K562 (cell line): Measurements from ENCODE around the gene PRICKLE3. TPM values are rescaled to one million over a fixed set of nuclear protein-coding genes. Genes with fewer than 3 reads are reported as not detected.

Source experiments
- AFF4 ChIP-seq: sonication (generic); formaldehyde crosslinking; IDR thresholded peaks from 2 replicates; pipeline ENCODE4 v1.8.0; 2023; ENCODE audit warnings: mild to moderate bottlenecking, missing genetic modification reagents
- ATF2 ChIP-seq: sonication (generic); formaldehyde crosslinking; IDR thresholded peaks from 2 replicates; pipeline ENCODE4 v1.8.1; 2022; ENCODE audit warnings: missing genetic modification reagents
- CBFA2T3 ChIP-seq: fragments of 450-650 bp; IDR thresholded peaks from 2 replicates; pipeline ENCODE4 v1.6.1; 2017
- CC2D1A ChIP-seq: fragments of 450-650 bp; IDR thresholded peaks from 2 replicates; pipeline ENCODE4 v1.6.1; 2017; ENCODE audit warnings: mild to moderate bottlenecking
- HDAC3 ChIP-seq: fragments of 450-650 bp; IDR thresholded peaks from 2 replicates; pipeline ENCODE4 v1.6.1; 2018; ENCODE audit warnings: borderline replicate concordance, mild to moderate bottlenecking, moderate library complexity; ENCODE audit not compliant: partially characterized antibody
- ILK ChIP-seq: fragments of 450-650 bp; IDR thresholded peaks from 2 replicates; pipeline ENCODE4 v1.6.1; 2016; ENCODE audit warnings: missing genetic modification characterization, low read depth, mild to moderate bottlenecking, missing compliant biosample characterization, moderate library complexity, borderline replicate concordance
- MTA3 ChIP-seq: fragments of 450-650 bp; formaldehyde crosslinking; IDR thresholded peaks from 2 replicates; pipeline ENCODE4 v1.6.1; 2017; ENCODE audit warnings: mild to moderate bottlenecking, borderline replicate concordance
- MYNN ChIP-seq, 2 experiments: sonication (generic); formaldehyde crosslinking in 1 of 2; IDR thresholded peaks; 2 replicates each; pipeline versions ENCODE4 v1.5.0 to v1.6.1; 2016 to 2020; ENCODE audit warnings: antibody characterized with exemption in 1 of 2, missing genetic modification reagents in 1 of 2
- POLR2A ChIP-seq: fragments of 450-650 bp; conservative IDR thresholded peaks from 2 replicates; pipeline ENCODE4 v1.6.1; 2016
- RBM15 ChIP-seq: fragments of 200-400 bp; formaldehyde crosslinking; IDR thresholded peaks from 2 replicates; pipeline ENCODE4 v1.6.1; 2018; ENCODE audit warnings: mild to moderate bottlenecking, low read length, moderate library complexity; ENCODE audit not compliant: insufficient read depth
- SMARCC2 ChIP-seq: fragments of 450-650 bp; IDR thresholded peaks from 2 replicates; pipeline ENCODE4 v1.6.1; 2017; ENCODE audit warnings: antibody characterized with exemption, moderate library complexity, mild to moderate bottlenecking, low read depth
- ZMIZ1 ChIP-seq, 2 experiments: fragments of 150-350 bp in 1 of 2; IDR thresholded peaks; 2 replicates each; pipeline ENCODE4 v1.6.1; 2012 to 2016; ENCODE audit warnings: low read depth in 2 of 2, low read length in 2 of 2, mild to moderate bottlenecking in 1 of 2, moderate library complexity in 1 of 2
- ZNF695 ChIP-seq: fragments of 450-650 bp; formaldehyde crosslinking; IDR thresholded peaks from 2 replicates; pipeline ENCODE4 v1.4.0; 2020; ENCODE audit warnings: mild to moderate bottlenecking, moderate library complexity
- polyA plus RNA-seq, 8 experiments: library from polyadenylated mRNA; depleted of rRNA in 4 of 8; stranded (reverse) in 5 of 8; unstranded in 3 of 8; fragments of >200 nt; fragmentation: Nextera tagmentation in 2 of 8; fragmentation: Illumina TruSeq in 1 of 8; extraction: Ambion mirVana in 2 of 8; extraction: Trizol in 1 of 8; gene quantifications; 2 replicates each; pipeline versions ENCODE4 v1.2.1 to v1.2.3, GENCODE V29; 2011 to 2014; ENCODE audit warnings: inconsistent platforms in 1 of 8, missing spikeins in 1 of 8
- total RNA-seq, 7 experiments: library from RNA; depleted of rRNA in 6 of 7; stranded (reverse); fragments of >200 nt in 6 of 7; fragmentation: Illumina TruSeq in 2 of 7; extraction: Trizol in 2 of 7; gene quantifications; 2 replicates each; pipeline versions ENCODE4 v1.2.1 to v1.2.3, GENCODE V29; 2011 to 2021; ENCODE audit warnings: low replicate concordance in 1 of 7
- TF ChIP-seq, protein P1 (sequence below): fragments of 250-450 bp; sonication (Bioruptor Pico); IDR thresholded peaks from 2 replicates; pipeline ENCODE4 v1.5.0; 2021
- TF ChIP-seq, protein P2 (sequence below): IDR thresholded peaks from 2 replicates; pipeline ENCODE4 v1.6.1; 2012; ENCODE audit warnings: low read depth, low read length, improper control_type of control experiment, borderline replicate concordance

The PRICKLE3 gene
- total and polyA plus RNA-seq, 9 of the 15 experiments (the other 6 are each of a cell fraction or from before 2014, with no cell fraction given), result 1.1 to 44.3 (median 14.0) TPM

DNA sequence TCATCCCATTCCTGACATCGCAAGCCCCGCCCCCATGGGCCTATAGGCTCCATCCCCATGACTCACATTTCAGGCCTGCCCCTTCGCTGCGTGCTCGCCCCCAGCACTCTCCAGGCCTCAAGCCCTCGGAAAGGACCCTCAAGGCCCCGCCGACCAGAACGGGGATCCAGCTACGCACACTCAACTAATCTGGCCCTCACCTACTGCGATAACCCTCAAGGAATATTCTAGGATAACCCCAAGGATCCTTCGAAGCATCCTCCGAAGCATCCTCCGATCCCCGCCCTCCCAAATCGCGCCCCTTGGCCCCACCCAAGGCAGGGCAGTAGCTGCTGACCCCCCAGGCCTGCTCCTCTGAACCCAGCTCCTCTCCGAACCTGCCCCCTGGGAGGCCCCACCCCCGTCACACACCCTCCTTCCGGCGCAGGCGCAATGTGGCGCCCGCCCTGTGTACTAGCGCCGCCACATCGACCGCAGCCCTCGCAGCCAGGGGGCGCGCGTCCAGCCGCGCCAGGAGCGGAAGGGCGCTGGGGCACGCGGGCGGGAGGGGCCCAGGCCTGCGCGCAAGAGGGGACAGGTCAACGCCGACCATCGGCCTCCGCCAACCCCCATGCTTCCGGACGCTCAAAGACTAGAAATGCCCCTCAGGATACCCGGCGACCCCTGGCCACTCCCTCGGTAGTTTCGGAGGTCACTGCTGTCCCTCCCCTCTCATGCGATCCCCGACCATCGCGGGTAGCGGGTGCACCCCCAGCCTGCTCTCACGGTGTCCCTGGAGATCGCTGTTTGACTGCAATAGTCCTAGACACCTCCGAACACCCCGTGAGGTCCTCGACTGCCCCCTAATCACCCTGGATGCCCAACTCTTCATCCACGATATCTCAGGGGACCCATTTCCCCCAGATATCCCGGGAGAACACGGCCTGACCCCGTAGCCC is 30.0 kb downstream of the PRICKLE3 start (continued):
- TF ChIP-seq RBM15, result no peak
- no peak for TF ChIP-seq HDAC3
- TF ChIP-seq ILK (tag), result no peak
- TF ChIP-seq MTA3, result no peak
- TF ChIP-seq CBFA2T3, result no peak
- no peak for TF ChIP-seq MYNN (IDR thresholded peaks at IDR 0.05)
- TF ChIP-seq MYNN (CRISPR knock-in tag; IDR thresholded peaks at IDR 0.05), result no peak
- TF ChIP-seq, protein P1, sequence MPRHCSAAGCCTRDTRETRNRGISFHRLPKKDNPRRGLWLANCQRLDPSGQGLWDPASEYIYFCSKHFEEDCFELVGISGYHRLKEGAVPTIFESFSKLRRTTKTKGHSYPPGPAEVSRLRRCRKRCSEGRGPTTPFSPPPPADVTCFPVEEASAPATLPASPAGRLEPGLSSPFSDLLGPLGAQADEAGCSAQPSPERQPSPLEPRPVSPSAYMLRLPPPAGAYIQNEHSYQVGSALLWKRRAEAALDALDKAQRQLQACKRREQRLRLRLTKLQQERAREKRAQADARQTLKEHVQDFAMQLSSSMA (CRISPR knock-in tag), result no peak
- no peak for TF ChIP-seq CC2D1A
- TF ChIP-seq SMARCC2, result no peak
- no peak; the same call in none of the 2 replicates for TF ChIP-seq AFF4 (CRISPR knock-in tag)
- 0 out of 2 replicates have a peak, but pooled peaks have one; percentile 38 for TF ChIP-seq ATF2 (CRISPR knock-in tag)
- TF ChIP-seq ZMIZ1 (IDR thresholded peaks at IDR 0.05; ENCODE audit: low read depth in 2 of 2, low read length in 2 of 2), result no peak
- peak; percentile 75 for TF ChIP-seq POLR2A
- TF ChIP-seq ZNF695 (CRISPR knock-in tag), result no peak
- TF ChIP-seq, protein P2, sequence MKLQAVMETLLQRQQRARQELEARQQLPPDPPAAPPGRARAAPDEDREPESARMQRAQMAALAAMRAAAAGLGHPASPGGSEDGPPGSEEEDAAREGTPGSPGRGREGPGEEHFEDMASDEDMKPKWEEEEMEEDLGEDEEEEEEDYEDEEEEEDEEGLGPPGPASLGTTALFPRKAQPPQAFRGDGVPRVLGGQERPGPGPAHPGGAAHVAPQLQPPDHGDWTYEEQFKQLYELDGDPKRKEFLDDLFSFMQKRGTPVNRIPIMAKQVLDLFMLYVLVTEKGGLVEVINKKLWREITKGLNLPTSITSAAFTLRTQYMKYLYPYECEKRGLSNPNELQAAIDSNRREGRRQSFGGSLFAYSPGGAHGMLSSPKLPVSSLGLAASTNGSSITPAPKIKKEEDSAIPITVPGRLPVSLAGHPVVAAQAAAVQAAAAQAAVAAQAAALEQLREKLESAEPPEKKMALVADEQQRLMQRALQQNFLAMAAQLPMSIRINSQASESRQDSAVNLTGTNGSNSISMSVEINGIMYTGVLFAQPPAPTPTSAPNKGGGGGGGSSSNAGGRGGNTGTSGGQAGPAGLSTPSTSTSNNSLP, result no peak
